Measurements from ENCODE around the gene CD83. TPM values are rescaled to one million over a fixed set of nuclear protein-coding genes. Genes with fewer than 3 reads are reported as not detected.

CD83 gene
- total RNA-seq, 1 experiment from 2014 or later, result 1.0 TPM

DNA sequence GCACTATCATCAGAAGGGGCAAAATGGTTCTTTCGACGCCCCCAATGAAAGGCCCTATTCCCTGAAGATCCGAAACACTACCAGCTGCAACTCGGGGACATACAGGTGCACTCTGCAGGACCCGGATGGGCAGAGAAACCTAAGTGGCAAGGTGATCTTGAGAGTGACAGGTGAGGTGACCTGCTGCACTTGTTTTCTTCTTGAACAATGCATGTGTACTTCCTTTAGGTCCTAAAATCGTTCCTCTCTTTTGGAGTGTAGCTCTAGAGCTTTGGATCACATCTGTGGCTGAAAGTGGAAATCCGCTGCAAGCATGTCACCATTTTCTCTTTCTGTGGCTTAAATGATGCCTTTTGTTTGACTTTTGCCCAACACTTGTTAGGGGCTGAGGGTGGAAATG is 14.0 kb downstream of the CD83 start:
- Mint-ChIP-seq H3K4me3 (ENCODE audit: unreplicated experiment) (no peak overlapping the region), H3K4me1 (ENCODE audit: low read depth, unreplicated experiment) (no peaks in the 10 kb centered on the region), H3K36me3 (ENCODE audit: insufficient read depth, unreplicated experiment) (no peaks in the 10 kb centered on the region), H3K27me3 (ENCODE audit: insufficient read depth, unreplicated experiment) (no peaks in the 10 kb centered on the region), H3K9me3 (ENCODE audit: unreplicated experiment) (no peaks in the 10 kb centered on the region), H3K27ac (ENCODE audit: unreplicated experiment) (no peak overlapping the region)
- Histone ChIP-seq H3K9me3 (no peaks in the 10 kb centered on the region), H3K4me3 (ENCODE audit: low read depth, low read length) (no peak overlapping the region), H3K27me3 (replicated peaks; ENCODE audit: control insufficient read depth, insufficient read depth, low read length) (no peaks in the 10 kb centered on the region), H3K36me3 (ENCODE audit: control insufficient read depth, insufficient read depth, low read length) (no peaks in the 10 kb centered on the region), H3K4me1 (no peaks in the 10 kb centered on the region)
- no TSS peak for BruUV-seq (replicated peaks)
- ChIA-PET POLR2A (no interaction called here), CTCF (no interaction called here)
- TF ChIP-seq CTCF (IDR thresholded peaks at IDR 0.05; ENCODE audit: insufficient read depth in 1 of 2, low read depth in 1 of 2, low read length in 1 of 2, severe bottlenecking in 1 of 2, unreplicated experiment in 1 of 2), result no peak
- intact Hi-C loops (cut with micrococcal nuclease; ENCODE audit: unreplicated experiment), result no loop called here
- no peak for DNase-seq

GRCh38 chr6:14132244-14132920 is 14.8 kb downstream of the CD83 start:
- no peaks in the 10 kb centered on the region for H3K27me3 ChIP-seq (replicated peaks; ENCODE audit: control insufficient read depth, insufficient read depth, low read length)
- Mint-ChIP-seq H3K27me3 (ENCODE audit: insufficient read depth, unreplicated experiment) (no peaks in the 10 kb centered on the region), H3K27ac (ENCODE audit: unreplicated experiment) (no peak overlapping the region), H3K4me1 (ENCODE audit: low read depth, unreplicated experiment) (no peaks in the 10 kb centered on the region), H3K9me3 (ENCODE audit: unreplicated experiment) (no peaks in the 10 kb centered on the region), H3K4me3 (ENCODE audit: unreplicated experiment) (no peak overlapping the region), H3K36me3 (ENCODE audit: insufficient read depth, unreplicated experiment) (no peaks in the 10 kb centered on the region)
- POLR2A ChIA-PET, result no interaction called here
- CTCF ChIA-PET, result no interaction called here
- DNase-seq, result no peak
- H3K4me3 ChIP-seq (ENCODE audit: low read depth, low read length), result no peak overlapping the region
- H3K4me1 ChIP-seq, result no peaks in the 10 kb centered on the region
- intact Hi-C loops (cut with micrococcal nuclease; ENCODE audit: unreplicated experiment), result no loop called here
- BruUV-seq (replicated peaks), result no TSS peak
- TF ChIP-seq CTCF (IDR thresholded peaks at IDR 0.05; ENCODE audit: insufficient read depth in 1 of 2, low read depth in 1 of 2, low read length in 1 of 2, severe bottlenecking in 1 of 2, unreplicated experiment in 1 of 2), result no peak
- H3K36me3 ChIP-seq (ENCODE audit: control insufficient read depth, insufficient read depth, low read length), result no peaks in the 10 kb centered on the region
- no peaks in the 10 kb centered on the region for H3K9me3 ChIP-seq

GRCh38 chr6:14132921-14133275 is 15.3 kb downstream of the CD83 start:
- no peaks in the 10 kb centered on the region for H3K27me3 ChIP-seq (replicated peaks; ENCODE audit: control insufficient read depth, insufficient read depth, low read length)
- no peaks in the 10 kb centered on the region for H3K36me3 Mint-ChIP-seq (ENCODE audit: insufficient read depth, unreplicated experiment)
- no peak overlapping the region for H3K27ac Mint-ChIP-seq (ENCODE audit: unreplicated experiment)
- no peaks in the 10 kb centered on the region for H3K4me1 ChIP-seq
- no peaks in the 10 kb centered on the region for H3K27me3 Mint-ChIP-seq (ENCODE audit: insufficient read depth, unreplicated experiment)
- H3K4me3 Mint-ChIP-seq (ENCODE audit: unreplicated experiment), result no peak overlapping the region
- no peak overlapping the region for H3K4me3 ChIP-seq (ENCODE audit: low read depth, low read length)
- intact Hi-C loops (cut with micrococcal nuclease; ENCODE audit: unreplicated experiment), result no loop called here
- ChIA-PET CTCF (no interaction called here), POLR2A (no interaction called here)
- no peak for TF ChIP-seq CTCF (IDR thresholded peaks at IDR 0.05; ENCODE audit: insufficient read depth in 1 of 2, low read depth in 1 of 2, low read length in 1 of 2, severe bottlenecking in 1 of 2, unreplicated experiment in 1 of 2)
- no peaks in the 10 kb centered on the region for H3K4me1 Mint-ChIP-seq (ENCODE audit: low read depth, unreplicated experiment)
- no peaks in the 10 kb centered on the region for H3K9me3 Mint-ChIP-seq (ENCODE audit: unreplicated experiment)
- no peaks in the 10 kb centered on the region for H3K9me3 ChIP-seq
- DNase-seq, result no peak
- no TSS peak for BruUV-seq (replicated peaks)
- H3K36me3 ChIP-seq (ENCODE audit: control insufficient read depth, insufficient read depth, low read length), result no peaks in the 10 kb centered on the region

Measured in Caco-2 (cell line).